Measurements from ENCODE around the gene MIER1.
"Not testable (repeated sequence)": the region's sequence is repeated elsewhere in the genome, so short reads cannot be mapped to it uniquely, and the experiment has no call there.

The MIER1 gene

GRCh38 chr1:66933887-66934700 lies 9.3 kb downstream of the MIER1 start:
- DNase-seq: no peak

GRCh38 chr1:66937529-66938234 lies 12.9 kb downstream of the MIER1 start:
- intact Hi-C loops (cut with DNase I): loop anchor here (10.0 kb wide), 1 partner anchor 47 kb away; no protein-coding TSS in a partner anchor
- DNase-seq: no peak

More at GRCh38 chr1:66933887-66934700, 9.3 kb downstream of the MIER1 start:
- intact Hi-C loops (cut with DNase I): loop anchor here (5.0 to 10.0 kb wide), 2 partner anchors 51 to 118 kb away; partner anchors contain the start of gene SLC35D1

GRCh38 chr1:66938613-66939012 lies 13.8 kb downstream of the MIER1 start:
- DNase-seq: no peak

GRCh38 chr1:66940981-66941380 lies 16.2 kb downstream of the MIER1 start:
- no peak for DNase-seq
- intact Hi-C loops (cut with DNase I): no loop called here

More at GRCh38 chr1:66938613-66939012, 13.8 kb downstream of the MIER1 start:
- intact Hi-C loops (cut with DNase I): loop anchor here (10.0 kb wide), 1 partner anchor 46 kb away; no protein-coding TSS in a partner anchor

GRCh38 chr1:66943361-66943969 lies 18.7 kb downstream of the MIER1 start:
- intact Hi-C loops (cut with DNase I): no loop called here

GRCh38 chr1:66944330-66945274 lies 19.8 kb downstream of the MIER1 start:
- no peak for DNase-seq
- intact Hi-C loops (cut with DNase I): no loop called here

More at GRCh38 chr1:66943361-66943969, 18.7 kb downstream of the MIER1 start:
- no peak for DNase-seq

- intact Hi-C loops (cut with DNase I): no loop called here
Measured at GRCh38 chr1:66945316-66945715, 20.5 kb downstream of the MIER1 start.

GRCh38 chr1:66947267-66947666 lies 22.5 kb downstream of the MIER1 start:
- intact Hi-C loops (cut with DNase I): no loop called here
- DNase-seq: no peak

More at GRCh38 chr1:66945316-66945715, 20.5 kb downstream of the MIER1 start:
- DNase-seq: no peak

- no peak for DNase-seq
- intact Hi-C loops (cut with DNase I): loop anchor here (1.0 kb wide), 1 partner anchor 8 kb away; no protein-coding TSS in a partner anchor
Measured at GRCh38 chr1:66951513-66951912, 26.7 kb downstream of the MIER1 start.

GRCh38 chr1:66954208-66954607 lies 29.4 kb downstream of the MIER1 start:
- no peak for DNase-seq
- intact Hi-C loops (cut with DNase I): no loop called here

- DNase-seq: no peak
- intact Hi-C loops (cut with DNase I): no loop called here
Measured at GRCh38 chr1:66957938-66958337, 33.1 kb downstream of the MIER1 start.

GRCh38 chr1:66966188-66966873 lies 41.5 kb downstream of the MIER1 start:
- DNase-seq; intact Hi-C loops (cut with DNase I): not testable (repeated sequence)

GRCh38 chr1:66968574-66968973 lies 43.8 kb downstream of the MIER1 start:
- no peak for DNase-seq

GRCh38 chr1:66978201-66978600 lies 53.4 kb downstream of the MIER1 start:
- intact Hi-C loops (cut with DNase I): no loop called here
- no peak for DNase-seq

More at GRCh38 chr1:66968574-66968973, 43.8 kb downstream of the MIER1 start:
- intact Hi-C loops (cut with DNase I): no loop called here

GRCh38 chr1:66979621-66980020 lies 54.8 kb downstream of the MIER1 start:
- intact Hi-C loops (cut with DNase I): loop anchor here (10.0 kb wide), 1 partner anchor 45 kb away; no protein-coding TSS in a partner anchor
- not testable (repeated sequence) for DNase-seq

GRCh38 chr1:66980745-66981367 lies 56.1 kb downstream of the MIER1 start:
- intact Hi-C loops (cut with DNase I): loop anchor here (10.0 kb wide), 1 partner anchor 46 kb away; no protein-coding TSS in a partner anchor
- DNase-seq: no peak

GRCh38 chr1:66981679-66982078 lies 56.9 kb downstream of the MIER1 start:
- peak in 7 of 10 donors; percentile 22 to 84 (median 48) for DNase-seq
- intact Hi-C loops (cut with DNase I): loop anchor here (10.0 kb wide), 1 partner anchor 47 kb away; no protein-coding TSS in a partner anchor

GRCh38 chr1:66982561-66983260 lies 57.9 kb downstream of the MIER1 start:
- no peak for DNase-seq
- intact Hi-C loops (cut with DNase I): loop anchor here (10.0 kb wide), 1 partner anchor 48 kb away; no protein-coding TSS in a partner anchor
